ENCODE results near the gene RIPOR3. TPM values are rescaled to one million over a fixed set of nuclear protein-coding genes. Genes with fewer than 3 reads are reported as not detected.

Gene RIPOR3
- total RNA-seq, 1 donor from 2014 or later, result 15.1 TPM

DNA sequence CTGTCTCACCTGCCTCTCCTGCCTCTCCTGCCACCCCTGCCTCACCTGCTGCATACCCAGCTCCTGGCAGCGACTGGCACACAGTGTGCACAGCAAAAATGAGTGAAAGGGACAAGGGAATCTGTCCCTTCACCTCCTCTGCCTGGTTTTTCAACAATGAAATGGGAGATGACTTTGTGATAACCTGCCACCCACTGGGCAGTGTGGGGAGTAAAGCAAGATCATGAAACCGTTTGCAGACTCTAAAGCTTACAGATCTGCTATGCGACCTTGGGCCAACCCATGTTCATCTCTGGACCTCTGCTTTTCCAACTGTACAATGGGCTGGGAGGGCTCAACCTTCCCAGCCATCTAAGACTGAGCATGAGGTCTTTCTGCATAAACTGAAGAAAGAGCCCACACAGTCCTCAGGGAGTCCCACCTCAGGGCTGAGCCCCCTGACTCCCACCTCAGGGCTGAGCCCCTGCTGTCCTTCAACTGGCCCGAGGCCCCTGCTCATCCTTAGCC is 81.1 kb downstream of the RIPOR3 start:
- no peak overlapping the region for H3K4me3 ChIP-seq

DNA sequence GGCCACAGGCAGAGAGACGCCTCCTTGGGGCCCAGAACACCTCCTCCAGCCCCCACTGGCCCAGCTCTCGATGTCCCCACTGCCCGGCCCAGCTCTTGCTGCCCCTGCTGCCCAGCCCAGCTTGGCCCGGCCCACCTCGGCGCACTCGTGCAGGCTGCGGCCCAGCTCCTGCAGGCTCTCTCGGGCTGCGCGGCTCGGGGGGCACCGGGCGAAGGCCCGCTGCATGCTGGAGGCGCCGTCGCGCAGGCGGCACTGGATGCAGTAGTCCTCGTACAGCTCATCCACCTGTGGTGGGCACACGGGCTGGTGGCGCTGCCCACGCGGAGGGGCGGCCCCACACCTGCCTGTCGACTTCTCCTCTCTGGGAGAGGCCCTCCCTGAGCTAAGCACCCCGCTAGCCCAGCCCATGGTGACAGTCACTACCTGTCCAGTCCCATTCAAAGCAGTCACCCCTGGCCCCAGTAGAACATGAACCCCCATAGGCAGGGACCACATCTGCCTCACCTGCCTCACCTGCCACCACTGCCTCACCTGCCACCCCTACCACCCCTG is 81.8 kb downstream of the RIPOR3 start:
- H3K4me1 ChIP-seq, result no peaks in the 10 kb centered on the region
- no peaks in the 10 kb centered on the region for H3K9me3 ChIP-seq
- no peaks in the 10 kb centered on the region for H3K36me3 ChIP-seq
- H3K27ac ChIP-seq, result no peak overlapping the region
- no peak overlapping the region for H3K4me3 ChIP-seq
- DNase-seq (ENCODE audit: low spot score in 2 of 2), result no peak
- intact Hi-C loops (cut with DNase I), result no loop called here
- H3K27me3 ChIP-seq, result no peaks in the 10 kb centered on the region
- TF ChIP-seq, protein P1, sequence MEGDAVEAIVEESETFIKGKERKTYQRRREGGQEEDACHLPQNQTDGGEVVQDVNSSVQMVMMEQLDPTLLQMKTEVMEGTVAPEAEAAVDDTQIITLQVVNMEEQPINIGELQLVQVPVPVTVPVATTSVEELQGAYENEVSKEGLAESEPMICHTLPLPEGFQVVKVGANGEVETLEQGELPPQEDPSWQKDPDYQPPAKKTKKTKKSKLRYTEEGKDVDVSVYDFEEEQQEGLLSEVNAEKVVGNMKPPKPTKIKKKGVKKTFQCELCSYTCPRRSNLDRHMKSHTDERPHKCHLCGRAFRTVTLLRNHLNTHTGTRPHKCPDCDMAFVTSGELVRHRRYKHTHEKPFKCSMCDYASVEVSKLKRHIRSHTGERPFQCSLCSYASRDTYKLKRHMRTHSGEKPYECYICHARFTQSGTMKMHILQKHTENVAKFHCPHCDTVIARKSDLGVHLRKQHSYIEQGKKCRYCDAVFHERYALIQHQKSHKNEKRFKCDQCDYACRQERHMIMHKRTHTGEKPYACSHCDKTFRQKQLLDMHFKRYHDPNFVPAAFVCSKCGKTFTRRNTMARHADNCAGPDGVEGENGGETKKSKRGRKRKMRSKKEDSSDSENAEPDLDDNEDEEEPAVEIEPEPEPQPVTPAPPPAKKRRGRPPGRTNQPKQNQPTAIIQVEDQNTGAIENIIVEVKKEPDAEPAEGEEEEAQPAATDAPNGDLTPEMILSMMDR (IDR thresholded peaks at IDR 0.05), result no peak

More for the DNA sequence above, 81.1 kb downstream of the RIPOR3 start:
- no peaks in the 10 kb centered on the region for H3K36me3 ChIP-seq
- H3K27ac ChIP-seq, result no peak overlapping the region
- intact Hi-C loops (cut with DNase I), result no loop called here
- H3K27me3 ChIP-seq, result no peaks in the 10 kb centered on the region
- no peaks in the 10 kb centered on the region for H3K4me1 ChIP-seq
- no peak for DNase-seq (ENCODE audit: low spot score in 2 of 2)
- no peaks in the 10 kb centered on the region for H3K9me3 ChIP-seq
- TF ChIP-seq, protein P1 (IDR thresholded peaks at IDR 0.05), result no peak

DNA sequence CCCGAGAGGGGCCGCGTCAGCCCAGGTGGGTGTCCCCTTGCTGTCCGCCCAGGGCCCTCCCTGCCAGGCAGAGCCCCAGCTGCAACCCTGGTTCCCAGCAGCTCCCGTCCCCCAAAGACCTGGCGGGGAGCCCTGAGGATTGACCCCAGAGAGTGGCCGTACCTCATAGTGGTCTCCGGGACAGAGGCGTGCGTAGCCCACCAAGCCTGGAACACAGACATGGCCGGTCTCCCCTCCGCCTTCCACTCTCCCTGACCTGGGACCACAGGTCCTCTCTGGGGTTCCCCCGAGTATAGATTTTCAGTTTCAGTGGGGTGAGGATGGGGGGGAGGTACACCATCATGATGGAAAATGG is 82.6 kb downstream of the RIPOR3 start:
- Histone ChIP-seq H3K4me1 (no peaks in the 10 kb centered on the region), H3K9me3 (no peaks in the 10 kb centered on the region), H3K27ac (no peak overlapping the region), H3K27me3 (no peaks in the 10 kb centered on the region), H3K36me3 (no peaks in the 10 kb centered on the region), H3K4me3 (no peak overlapping the region)
- DNase-seq (ENCODE audit: low spot score in 2 of 2), result no peak
- TF ChIP-seq, protein P1 (IDR thresholded peaks at IDR 0.05), result no peak
- intact Hi-C loops (cut with DNase I), result no loop called here

DNA sequence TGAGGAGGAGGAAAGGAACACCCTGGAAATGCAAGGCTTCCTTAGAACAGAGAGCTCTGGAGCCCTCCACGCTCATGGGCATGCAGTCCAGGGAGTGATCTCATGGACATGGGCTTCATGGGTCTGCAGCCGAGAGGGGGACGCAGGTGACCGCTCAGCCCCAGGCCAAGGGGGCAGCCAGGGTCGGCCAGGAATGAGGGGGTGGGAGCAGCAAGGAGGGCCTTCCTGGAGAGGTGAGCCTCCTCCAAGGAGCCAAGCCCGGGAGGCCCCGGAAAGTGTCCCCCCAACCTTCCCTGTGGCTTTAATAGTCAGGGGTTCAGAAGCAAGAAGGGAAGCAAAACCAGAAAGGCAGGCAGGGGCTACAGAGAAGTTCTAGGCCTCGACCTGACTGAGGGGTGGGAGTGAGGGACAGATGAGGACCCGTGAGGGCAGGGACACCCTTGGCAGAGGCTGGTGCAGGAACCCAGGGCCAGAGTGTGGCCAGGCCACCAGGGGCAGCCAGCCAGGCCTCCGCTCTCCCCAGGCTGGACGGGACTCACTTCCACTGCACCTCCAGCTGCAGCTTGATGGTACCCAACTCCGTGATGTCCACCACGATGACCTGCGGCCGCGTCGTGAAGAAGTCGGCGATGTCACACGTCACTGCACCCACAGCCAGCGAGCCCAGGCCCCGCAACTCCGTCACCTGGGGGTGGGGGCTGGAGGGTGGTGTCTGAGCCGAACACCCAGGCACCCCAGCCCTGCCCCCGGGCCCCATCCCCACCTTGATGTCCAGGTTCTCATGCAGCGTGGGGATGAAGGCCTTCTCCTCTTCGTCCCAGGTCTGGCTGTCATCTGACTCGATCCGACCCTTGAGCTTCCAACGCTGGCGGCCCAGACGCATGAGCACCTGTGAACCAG is 83.2 kb downstream of the RIPOR3 start:
- Histone ChIP-seq H3K27me3 (no peaks in the 10 kb centered on the region), H3K27ac (no peak overlapping the region), H3K4me3 (no peak overlapping the region), H3K36me3 (no peaks in the 10 kb centered on the region), H3K9me3 (no peaks in the 10 kb centered on the region), H3K4me1 (no peaks in the 10 kb centered on the region)
- intact Hi-C loops (cut with DNase I), result no loop called here
- TF ChIP-seq, protein P1 (IDR thresholded peaks at IDR 0.05), result no peak
- DNase-seq (ENCODE audit: low spot score in 2 of 2), result no peak

DNA sequence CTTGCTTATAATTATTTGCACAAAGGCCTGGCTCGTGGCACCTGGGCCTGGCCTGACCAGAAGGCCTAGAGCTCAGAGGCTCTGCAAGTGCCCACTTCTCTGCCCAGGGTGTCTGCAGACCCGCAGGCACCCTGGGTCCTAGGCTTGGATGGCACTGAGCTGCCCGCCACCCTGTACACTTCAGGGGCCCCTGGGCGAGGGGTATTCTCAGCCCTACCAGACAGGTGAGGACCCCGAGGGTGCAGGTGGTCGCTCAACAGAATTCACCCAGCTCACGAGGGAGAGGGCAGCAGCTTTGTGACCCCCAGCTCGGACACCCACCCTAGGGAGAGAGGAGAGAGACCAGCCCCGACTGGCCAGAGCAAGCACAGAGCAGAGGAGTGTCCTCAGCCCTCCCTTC is 83.9 kb downstream of the RIPOR3 start:
- Histone ChIP-seq H3K4me1 (no peaks in the 10 kb centered on the region), H3K4me3 (no peak overlapping the region), H3K27ac (no peak overlapping the region), H3K27me3 (no peaks in the 10 kb centered on the region), H3K36me3 (no peaks in the 10 kb centered on the region), H3K9me3 (no peaks in the 10 kb centered on the region)
- DNase-seq (ENCODE audit: low spot score in 2 of 2), result no peak
- TF ChIP-seq, protein P1 (IDR thresholded peaks at IDR 0.05), result no peak
- intact Hi-C loops (cut with DNase I), result no loop called here
